GM13977 (cell line): ENCODE measurements around the gene ZNF679.
"Not testable (repeated sequence)": the region's sequence is repeated elsewhere in the genome, so short reads cannot be mapped to it uniquely, and the experiment has no call there.

Experiments
- DNase-seq: peaks from one replicate; pipeline ENCODE4 v3.0.0; 2012; ENCODE audit warnings: low spot score
- CTCF ChIP-seq: IDR thresholded peaks from 2 replicates; pipeline ENCODE4 v1.5.1; 2012; ENCODE audit warnings: mild to moderate bottlenecking, control low read depth; ENCODE audit not compliant: insufficient read depth; ENCODE audit errors: extremely low read depth, missing control alignments
- in situ Hi-C: fragments of 300-500 bp; cut with MboI; formaldehyde crosslinking; loops from one replicate; pipeline ENCODE4 v1.12.0; 2022; ENCODE audit warnings: low sequenced_read_pairs, low pct_unique_long_range_greater_than_20kb, mixed read lengths, inconsistent platforms; ENCODE audit not compliant: unreplicated experiment

The ZNF679 gene

GRCh38 chr7:64228174-64228573 is at the start of gene ZNF679:
Gene ZNF679 (plus strand): TSS chr7:64228474. CDS start chr7:64249118, 20,644 bp downstream.
- in situ Hi-C loops, DNase-seq: not testable (repeated sequence)

- in situ Hi-C loops = no loop called here
- DNase-seq = no peak
- TF ChIP-seq CTCF = peak; percentile 26
Measured at GRCh38 chr7:64180989-64181388, 47.3 kb upstream of the ZNF679 start.

GRCh38 chr7:64181586-64181985 is 46.7 kb upstream of the ZNF679 start:
- DNase-seq = no peak
- in situ Hi-C loops = no loop called here
- TF ChIP-seq CTCF = no peak

- TF ChIP-seq CTCF = no peak
- in situ Hi-C loops = no loop called here
- no peak for DNase-seq
Measured at GRCh38 chr7:64182036-64182790, 46.1 kb upstream of the ZNF679 start.

- DNase-seq = no peak
- peak; percentile 43 for TF ChIP-seq CTCF
- in situ Hi-C loops = no loop called here
Measured at GRCh38 chr7:64183126-64183742, 45.0 kb upstream of the ZNF679 start.

GRCh38 chr7:64183827-64184372 is 44.4 kb upstream of the ZNF679 start:
- TF ChIP-seq CTCF = no peak
- no peak for DNase-seq
- in situ Hi-C loops = no loop called here

- no peak for TF ChIP-seq CTCF
- DNase-seq = no peak
- in situ Hi-C loops = no loop called here
Measured at GRCh38 chr7:64184376-64184775, 43.9 kb upstream of the ZNF679 start.
